D341Med (cell line): ENCODE measurements around the gene IL1A.
"Not testable (repeated sequence)": the region's sequence is repeated elsewhere in the genome, so short reads cannot be mapped to it uniquely, and the experiment has no call there.

Source experiments
- DNase-seq: peaks from one replicate; pipeline ENCODE4 v3.0.0; 2012; ENCODE audit warnings: low spot score

Gene IL1A, protein sequence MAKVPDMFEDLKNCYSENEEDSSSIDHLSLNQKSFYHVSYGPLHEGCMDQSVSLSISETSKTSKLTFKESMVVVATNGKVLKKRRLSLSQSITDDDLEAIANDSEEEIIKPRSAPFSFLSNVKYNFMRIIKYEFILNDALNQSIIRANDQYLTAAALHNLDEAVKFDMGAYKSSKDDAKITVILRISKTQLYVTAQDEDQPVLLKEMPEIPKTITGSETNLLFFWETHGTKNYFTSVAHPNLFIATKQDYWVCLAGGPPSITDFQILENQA

DNA sequence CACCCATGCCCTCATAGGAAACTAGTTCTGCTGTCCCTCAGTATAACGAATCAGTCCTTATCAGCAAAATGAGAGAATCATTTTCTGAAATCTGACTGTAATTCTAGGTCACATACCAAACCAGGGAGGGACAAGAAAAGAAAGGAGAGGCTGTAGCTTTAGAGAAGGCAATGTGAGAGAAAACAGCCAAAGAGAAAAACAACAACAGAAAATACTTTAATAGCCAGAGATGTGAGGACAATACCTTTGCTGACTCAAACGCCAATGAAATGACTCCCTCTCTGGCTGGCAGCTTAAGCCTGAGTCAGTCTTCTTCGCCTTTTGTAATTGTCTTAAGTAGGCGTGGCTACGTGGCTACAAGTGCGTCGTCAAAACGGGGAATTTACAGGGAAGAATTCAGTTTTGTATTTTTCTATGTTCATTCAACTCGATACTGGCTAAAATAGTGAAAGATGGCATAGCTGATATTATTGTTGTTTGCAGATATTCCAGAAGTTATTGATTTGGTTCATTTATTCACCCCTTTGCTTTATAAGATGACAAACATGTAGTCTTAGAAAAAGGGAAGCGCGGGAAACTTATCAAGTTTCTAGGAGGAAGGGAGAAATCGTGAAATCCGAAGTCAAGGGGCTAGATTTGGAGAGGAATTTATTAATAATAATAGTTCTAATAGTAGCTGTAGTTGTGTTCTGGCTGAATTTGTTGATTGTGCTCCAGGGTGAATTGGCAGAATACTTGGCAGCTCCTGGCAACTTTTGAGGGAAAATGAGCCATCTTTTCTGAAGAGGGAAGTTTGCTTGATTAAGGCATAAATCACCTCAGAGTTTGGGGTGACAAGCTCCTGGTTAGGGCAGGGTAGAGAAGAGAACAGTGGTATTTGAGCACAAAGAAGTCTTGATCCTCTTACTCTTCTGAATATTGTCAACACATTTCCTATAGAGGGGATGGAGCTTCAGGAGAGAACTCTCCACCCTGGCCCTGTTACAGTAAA is at the start of gene IL1A:
IL1A (minus strand) TSS at position 295 of the 991 bp plus-strand sequence. CDS start 723 bp downstream, outside the sequence.
- no peak for DNase-seq

DNA sequence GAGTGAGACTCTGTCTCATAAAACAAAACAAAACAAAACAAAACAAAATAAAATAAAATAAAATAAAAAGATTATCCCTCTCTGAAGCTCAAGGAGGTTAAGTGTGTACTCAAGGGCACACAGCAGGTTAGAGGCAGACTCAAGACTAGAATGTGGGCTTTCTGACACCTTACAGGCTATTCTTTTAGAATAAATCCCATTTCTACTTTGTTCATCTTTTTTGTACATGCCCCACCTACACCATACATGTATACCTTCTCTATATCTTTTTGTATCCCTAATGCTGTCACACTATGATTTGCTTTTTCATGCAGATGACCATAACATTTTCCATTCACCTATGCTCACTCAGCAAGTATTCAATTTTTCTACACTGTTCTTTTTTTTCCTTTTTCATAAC is 49.7 kb upstream of the IL1A start:
- no peak for DNase-seq

DNA sequence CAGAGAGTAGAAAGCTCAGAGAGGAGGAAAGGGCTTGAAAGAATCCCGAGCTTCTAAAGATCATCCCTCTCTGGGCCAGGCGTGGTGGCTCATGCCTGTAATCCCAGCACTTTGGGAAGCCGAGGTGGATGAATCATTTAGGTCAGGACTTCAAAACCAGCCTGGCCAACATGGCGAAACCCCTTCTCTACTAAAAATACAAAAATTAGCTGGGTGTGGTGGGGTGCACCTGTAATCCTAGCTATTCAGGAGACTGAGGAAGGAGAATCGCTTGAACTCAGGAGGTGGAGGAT is 49.3 kb upstream of the IL1A start:
- DNase-seq, result not testable (repeated sequence)

DNA sequence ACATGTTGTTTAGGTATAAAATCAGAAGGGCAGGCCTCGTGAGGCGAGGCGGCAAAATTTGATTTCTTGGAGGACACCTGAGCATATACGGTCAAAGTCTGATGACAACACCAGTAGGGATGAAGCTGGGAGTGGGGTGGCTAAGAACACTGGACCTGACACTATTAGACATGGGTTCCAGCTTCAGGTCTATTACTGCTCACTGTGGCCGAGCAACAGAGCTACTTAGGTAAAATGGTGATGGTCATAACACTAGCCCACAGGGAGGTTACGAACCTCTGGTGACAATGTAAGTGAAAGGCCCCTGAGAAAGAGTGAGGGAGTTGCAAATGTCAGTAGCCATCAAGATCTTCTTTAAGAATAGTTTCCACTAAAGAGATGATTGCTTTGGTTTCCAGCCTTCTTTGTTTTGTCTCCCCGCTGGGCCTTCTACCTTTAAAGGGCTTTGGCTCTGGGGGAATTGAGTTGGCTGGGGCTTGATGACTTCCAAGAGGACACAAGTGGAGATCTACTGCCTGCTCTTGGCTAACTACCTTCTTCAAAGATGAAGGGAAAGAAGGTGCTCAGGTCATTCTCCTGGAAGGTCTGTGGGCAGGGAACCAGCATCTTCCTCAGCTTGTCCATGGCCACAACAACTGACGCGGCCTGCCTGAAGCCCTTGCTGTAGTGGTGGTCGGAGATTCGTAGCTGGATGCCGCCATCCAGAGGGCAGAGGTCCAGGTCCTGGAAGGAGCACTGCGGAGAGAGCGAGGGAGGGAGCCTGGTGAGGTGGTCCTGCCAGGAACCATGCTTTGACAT is 48.7 kb upstream of the IL1A start:
- no peak for DNase-seq

DNA sequence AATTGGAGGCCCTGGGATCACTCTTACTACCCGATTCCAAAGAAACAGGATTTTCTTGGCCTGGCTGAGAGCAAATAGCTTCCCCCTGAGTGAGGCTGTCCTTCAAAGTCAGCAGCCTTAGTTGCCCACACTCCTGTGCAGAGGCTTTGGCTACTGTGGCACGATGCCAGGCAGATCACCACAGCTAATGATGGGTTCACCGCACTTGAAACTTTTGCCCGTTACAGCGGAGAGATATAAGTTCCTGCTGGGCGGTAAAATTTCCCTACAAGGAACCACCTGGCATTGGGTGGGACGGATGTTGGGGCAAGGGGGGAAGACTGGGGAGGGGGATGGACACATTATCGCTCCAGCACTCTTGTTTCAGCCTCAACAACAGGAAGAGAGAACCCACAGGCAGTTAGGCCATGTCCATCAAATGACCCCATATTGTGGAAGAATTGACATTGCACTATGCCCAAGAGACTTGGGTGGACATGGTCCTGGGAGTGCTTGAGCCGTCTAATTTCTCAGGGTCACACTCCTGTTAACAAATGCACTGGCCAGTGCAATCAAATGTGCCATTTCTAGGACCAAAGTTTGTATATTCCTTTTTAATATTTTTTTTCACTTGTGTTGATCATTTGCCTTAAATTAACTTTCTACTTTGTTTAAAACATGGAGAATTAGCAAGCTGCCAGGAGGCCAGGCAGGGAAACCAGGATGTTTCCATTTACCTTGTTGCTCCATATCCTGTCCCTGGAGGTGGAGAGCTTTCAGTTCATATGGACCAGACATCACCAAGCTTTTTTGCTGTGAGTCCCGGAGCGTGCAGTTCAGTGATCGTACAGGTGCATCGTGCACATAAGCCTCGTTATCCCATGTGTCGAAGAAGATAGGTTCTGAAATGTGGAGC is 47.9 kb upstream of the IL1A start:
- no peak for DNase-seq

DNA sequence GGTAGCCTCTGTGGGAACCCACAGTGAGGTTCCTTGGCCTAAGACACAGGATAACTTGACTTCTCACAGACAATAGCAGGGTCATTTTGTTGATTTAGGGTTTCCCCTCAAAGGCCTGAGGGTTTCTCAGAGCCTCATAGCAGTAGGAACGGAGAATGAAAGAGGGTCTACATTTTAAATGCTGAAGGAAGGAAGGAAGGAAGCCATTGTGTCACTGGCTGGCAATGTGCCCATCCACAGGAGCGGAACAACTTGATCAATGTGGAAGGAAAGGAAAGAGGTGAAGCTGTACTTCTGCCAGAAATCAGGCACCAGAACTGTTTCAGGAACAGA is 47.2 kb upstream of the IL1A start:
- DNase-seq, result no peak

DNA sequence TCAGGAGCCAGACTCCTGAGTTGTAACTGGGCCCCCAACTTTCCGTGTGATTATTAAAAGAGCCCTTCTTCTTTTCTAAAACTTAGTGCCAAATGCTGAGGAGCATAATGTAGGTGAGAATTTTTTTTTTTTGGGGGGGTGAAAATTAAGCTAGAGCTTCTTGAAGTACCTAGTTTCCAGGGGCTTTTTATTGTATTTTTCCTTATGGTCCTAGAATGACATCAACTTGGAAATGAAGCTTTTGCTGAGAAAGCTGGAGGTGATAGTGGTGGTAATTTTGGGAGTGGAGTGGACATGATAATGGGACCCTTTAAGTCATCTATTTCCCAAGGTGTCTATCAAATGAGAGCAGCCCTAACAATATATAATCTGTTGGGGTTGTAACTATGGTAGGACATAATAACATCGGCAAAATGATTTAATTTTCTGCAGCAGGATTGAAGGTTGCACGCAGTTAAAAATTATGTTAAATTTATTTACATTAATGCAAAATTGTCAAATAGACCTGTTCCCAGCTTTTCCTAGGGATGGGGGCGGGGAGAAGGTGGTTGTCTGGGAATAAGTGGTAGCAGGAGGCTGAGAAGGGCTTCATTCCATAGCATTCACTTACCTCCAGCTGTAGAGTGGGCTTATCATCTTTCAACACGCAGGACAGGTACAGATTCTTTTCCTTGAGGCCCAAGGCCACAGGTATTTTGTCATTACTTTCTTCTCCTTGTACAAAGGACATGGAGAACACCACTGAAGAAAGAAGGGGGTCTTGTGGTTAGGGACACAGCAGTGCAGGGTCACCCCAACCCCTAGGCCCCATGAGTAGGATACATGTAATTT is 46.6 kb upstream of the IL1A start:
- DNase-seq, result no peak

DNA sequence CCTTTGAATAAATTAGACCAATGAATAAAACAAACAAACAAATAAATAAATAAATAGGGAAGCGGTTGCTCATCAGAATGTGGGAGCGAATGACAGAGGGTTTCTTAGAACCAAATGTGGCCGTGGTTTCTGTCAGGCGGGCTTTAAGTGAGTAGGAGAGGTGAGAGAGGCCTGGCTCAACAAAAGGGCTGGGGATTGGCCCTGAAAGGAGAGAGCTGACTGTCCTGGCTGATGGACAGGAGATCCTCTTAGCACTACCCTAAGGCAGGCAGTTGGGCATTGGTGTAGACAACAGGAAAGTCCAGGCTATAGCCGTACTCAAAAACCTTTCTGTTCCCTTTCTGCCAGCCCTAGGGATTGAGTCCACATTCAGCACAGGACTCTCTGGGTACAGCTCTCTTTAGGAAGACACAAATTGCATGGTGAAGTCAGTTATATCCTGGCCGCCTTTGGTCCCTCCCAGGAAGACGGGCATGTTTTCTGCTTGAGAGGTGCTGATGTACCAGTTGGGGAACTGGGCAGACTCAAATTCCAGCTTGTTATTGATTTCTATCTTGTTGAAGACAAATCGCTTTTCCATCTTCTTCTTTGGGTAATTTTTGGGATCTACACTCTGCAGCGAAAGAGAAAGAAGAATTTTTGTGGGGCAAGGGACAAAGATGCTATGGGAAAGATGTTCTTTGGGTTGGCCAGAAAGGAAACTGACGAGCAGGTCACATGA is 45.8 kb upstream of the IL1A start:
- DNase-seq, result no peak

DNA sequence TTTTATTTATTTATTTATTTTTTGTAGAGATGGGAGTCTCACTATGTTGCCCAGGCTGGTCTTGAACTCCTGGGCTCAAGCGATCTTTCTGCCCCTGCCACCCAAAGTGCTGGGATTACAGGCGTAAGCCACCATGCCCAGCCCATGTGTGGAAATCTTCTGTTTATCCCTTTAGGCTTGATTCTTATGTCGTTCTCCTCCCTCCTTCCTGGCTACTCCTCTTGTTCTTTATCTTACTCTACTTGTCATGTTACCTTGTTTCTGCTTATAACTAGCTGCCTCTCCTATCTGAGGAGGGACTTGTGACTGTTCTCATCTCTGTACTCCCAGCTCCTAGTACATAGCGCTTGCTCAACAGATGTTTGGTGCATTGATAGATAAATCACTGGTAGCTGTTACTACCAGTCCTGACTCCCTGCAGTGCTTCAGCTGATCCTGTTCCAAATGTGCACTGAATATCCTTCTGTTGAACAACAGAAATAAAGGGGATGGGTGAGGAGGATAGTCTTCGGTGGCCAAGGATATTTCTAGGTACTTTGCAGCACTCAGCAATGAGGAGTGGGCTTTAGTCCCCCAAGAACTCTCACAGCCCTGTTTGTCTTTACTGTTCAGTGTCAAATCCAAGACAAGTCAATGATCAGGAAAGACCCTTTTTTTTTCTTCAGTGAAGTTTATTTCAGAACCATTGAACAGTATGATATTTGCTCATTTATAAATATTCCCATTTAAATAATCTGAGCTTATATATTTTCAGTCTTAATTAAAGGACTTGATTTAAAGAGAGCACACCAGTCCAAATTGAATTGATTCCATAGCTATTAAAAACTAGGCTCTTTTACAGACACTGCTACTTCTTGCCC is 45.0 kb upstream of the IL1A start:
- no peak for DNase-seq

DNA sequence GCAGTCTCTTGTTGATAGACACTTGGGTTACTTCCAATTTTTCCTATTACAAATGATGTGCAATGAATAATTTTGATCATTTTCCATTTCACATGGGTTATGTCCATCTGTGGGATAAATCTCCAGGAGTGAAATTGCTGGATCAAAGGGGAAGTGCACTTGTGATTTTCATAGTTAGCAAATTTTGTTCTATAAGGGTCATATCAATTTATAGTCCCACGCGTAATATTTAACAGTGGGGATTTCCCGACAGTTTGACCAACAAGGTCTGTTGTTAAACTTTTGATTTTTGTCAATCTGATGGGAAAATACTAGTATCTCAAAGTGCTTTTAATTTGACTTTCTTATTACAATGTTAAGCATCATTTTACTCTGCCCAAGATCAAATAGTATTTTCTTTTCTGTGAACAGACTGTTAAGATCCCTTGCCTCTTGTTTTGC is 44.0 kb upstream of the IL1A start:
- DNase-seq, result no peak

DNA sequence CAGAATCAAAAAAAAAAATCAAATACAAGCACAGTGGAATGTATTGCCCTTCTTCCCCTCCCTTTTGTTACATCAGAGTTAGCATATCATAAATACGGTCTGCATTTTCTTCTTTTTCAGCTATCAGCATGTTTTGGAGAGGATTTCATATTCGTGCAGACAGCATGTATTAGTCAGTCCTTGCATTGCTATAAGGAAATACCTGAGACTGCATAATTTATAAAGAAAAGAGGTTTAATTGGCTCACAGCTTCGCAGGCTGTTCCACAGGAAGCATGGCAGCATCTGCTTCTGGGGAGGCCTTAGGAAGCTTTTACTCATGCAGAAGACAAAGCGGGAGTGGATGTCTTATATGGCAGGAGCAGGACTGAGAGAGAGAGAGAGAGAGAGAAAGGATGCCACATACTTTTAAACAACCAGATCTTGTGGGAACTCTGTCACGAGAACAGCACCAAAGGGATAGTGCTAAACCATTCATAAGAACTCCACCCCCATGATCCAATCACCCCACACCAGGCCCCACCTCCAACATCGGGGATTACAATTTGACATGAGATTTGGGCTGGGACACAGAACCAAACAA is 43.4 kb upstream of the IL1A start:
- DNase-seq, result no peak

DNA sequence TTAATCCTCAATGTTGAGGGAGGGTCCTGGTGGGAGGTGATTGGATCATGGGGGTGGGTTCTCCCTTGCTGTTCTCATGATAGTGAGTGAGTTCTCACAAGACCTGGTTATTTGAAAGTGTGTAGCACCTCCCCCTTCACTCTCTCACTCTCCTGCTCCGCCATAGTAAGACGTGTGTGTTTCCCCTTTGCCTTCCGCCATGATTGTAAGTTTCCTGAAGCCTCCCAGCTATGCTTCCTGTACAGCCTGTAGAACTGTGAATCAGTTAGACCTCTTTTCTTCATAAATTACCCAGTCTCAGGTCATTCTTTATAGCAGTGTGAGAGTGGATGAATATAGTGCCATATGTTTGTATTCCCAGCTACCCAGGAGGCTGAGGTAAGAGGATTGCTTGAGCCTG is 42.7 kb upstream of the IL1A start:
- DNase-seq, result no peak

DNA sequence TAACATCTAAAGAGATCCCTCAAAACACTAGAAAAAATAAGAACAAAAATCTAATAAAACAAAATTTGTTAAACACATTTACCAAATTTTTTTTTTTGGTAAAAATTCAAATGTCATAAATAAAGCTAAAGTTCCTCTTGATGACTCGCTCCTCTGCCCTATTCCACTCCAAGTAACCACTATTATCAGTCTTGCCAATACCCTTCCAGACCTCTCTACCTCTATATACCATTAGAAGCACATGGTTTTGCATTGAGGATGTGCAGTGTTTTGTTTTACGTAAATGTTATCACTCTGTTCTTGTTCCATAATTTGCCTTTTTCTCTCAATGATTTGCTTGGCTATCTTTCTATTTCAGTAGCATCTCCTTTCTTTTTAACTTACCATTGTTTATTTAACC is 41.4 kb upstream of the IL1A start:
- no peak for DNase-seq

DNA sequence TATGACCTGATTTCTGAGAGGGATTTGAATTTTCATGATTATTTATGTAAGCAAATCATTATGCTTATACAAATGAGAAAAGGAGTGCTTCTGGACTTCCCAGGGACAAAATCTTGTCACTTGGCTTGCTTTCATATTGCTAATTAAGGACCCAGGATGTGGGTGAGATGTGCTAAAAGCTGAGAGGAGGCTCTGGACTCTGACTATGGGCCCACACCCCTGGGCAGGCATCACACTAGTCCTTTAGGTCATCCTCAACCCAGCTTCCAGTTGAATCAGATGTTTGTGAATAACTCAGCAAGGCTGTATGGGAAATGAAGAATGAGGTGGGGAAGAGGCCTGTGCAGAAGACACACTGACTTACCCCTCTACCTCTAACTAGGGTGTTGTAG is 40.4 kb upstream of the IL1A start:
- DNase-seq, result no peak

DNA sequence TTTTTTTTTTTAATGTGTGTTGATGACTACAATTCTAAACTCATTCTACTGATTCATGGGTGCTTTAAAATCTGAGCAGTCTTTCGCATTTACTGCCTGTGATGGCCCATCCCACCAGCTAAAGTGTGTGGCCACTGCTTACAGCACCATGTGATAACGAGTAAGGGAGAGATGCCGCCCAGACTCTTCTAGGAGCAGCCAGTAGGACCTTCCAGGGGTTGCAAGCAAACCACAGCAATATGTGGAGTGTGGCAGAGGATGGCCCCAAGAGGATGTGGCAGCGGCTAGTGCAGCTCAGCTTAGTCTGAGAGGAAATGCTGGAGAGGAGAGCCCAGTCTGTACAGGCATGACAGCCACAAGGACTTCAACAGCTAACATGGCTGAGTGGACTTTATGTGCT is 37.4 kb upstream of the IL1A start:
- DNase-seq, result no peak

DNA sequence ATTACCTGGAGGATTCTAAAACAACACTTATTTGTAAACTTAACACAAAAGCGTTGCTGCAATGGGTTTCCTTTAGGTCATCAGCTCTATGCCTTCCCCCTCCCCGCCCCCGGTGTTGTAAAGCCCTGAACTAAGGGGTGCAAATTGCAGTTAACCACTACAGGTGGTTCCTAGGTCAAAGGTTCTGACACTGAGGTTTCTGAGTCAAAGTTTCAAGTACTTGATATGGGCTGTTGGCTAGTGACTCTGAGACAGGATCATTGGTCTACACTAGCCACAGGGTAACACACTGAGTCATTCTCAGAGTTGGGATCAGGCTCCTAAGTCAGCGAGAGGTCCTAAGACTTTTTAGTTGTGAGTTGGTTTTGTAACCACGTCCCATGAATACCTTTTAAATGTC is 36.8 kb upstream of the IL1A start:
- DNase-seq, result no peak

DNA sequence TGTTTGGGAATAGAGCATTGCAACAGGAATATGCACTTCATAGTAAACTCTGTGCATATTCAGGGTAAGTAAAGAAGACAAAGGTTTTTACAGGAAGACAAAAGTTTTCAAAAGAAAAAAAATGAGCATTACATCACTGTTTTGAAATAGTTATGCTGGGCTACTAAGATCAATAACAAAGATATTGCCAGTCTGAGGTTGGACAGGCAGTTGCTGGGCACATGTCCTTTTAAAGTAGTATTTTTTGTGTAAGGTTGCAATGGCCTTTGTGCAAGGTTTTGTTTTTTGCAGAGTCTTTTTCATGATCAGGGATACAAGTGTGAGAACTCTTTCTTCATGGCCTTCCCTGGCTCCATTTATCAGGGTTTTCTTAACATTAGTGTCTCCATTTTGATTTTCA is 36.0 kb upstream of the IL1A start:
- DNase-seq, result no peak

DNA sequence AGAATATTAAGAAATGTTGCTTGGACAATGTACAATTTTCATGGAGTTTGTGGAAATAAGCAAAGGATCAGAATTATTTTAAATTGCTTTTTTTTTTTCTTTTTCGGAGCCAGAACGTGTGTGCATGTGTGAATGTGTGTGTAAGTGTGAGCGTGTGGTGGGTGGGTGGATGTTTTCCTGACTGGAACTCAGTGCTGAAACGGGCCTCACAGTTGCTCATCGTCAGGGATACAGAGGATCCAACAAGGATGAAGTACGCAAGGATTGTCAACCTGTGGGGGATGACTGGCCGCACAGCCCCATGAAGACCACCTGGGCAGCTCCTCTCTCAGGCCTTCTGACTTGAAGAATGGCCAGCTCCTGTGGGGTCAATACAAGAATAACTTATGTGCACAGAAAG is 34.8 kb upstream of the IL1A start:
- DNase-seq, result no peak
